Activated CD8-positive, alpha-beta memory T cell treated with anti-CD3 and anti-CD28 coated beads, Interleukin-2, amount 10 ng/mL, durations not matched to agents 7 days and 5 days (primary cell): ENCODE data around the gene MAGEF1. TPM values are rescaled to one million over a fixed set of nuclear protein-coding genes. Genes with fewer than 3 reads are reported as not detected.

Experiments used
- ATAC-seq: fragments of 150-1000 bp; cut with Tn5 transposase; one replicate; pipeline ENCODE4 v1.10.0; 2021; ENCODE audit warnings: moderate library complexity
- CTCF ChIA-PET: fragments of 350-600 bp; sonication (Branson Sonifier 250); formaldehyde crosslinking; loops from one replicate; lab custom pipeline; 2021; ENCODE audit warnings: antibody characterized with exemption; lab: Charles Lee
- DNase-seq: peaks from one replicate; pipeline ENCODE4 v3.0.0-alpha.2; 2020
- H3K27ac Mint-ChIP-seq: one replicate; pipeline ENCODE4 v1.8.0; 2021; ENCODE audit warnings: mild to moderate bottlenecking, mixed read lengths
- H3K27me3 Mint-ChIP-seq: one replicate; pipeline ENCODE4 v1.8.0; 2021; ENCODE audit warnings: mixed read lengths
- H3K36me3 Mint-ChIP-seq: one replicate; pipeline ENCODE4 v1.8.0; 2021; ENCODE audit warnings: mild to moderate bottlenecking, mixed read lengths
- H3K4me1 Mint-ChIP-seq: one replicate; pipeline ENCODE4 v1.8.0; 2021; ENCODE audit warnings: mixed read lengths
- H3K4me3 Mint-ChIP-seq: one replicate; pipeline ENCODE4 v1.8.0; 2021; ENCODE audit warnings: mild to moderate bottlenecking, moderate library complexity, mixed read lengths
- H3K9me3 Mint-ChIP-seq: one replicate; pipeline ENCODE4 v1.8.0; 2022; ENCODE audit warnings: low read depth, mixed read lengths
- total RNA-seq, 2 experiments: library from RNA; stranded (reverse); gene quantifications; one replicate each; pipeline ENCODE4 v1.2.3, GENCODE V29; 2021

The MAGEF1 gene
- total RNA-seq, 2 experiments from 2014 or later = 2.8 to 5.9 TPM

GRCh38 chr3:184750349-184751083 is 38.7 kb upstream of the MAGEF1 start:
- H3K4me1 Mint-ChIP-seq = peaks cover 10% of the 10 kb centered on the region

DNA sequence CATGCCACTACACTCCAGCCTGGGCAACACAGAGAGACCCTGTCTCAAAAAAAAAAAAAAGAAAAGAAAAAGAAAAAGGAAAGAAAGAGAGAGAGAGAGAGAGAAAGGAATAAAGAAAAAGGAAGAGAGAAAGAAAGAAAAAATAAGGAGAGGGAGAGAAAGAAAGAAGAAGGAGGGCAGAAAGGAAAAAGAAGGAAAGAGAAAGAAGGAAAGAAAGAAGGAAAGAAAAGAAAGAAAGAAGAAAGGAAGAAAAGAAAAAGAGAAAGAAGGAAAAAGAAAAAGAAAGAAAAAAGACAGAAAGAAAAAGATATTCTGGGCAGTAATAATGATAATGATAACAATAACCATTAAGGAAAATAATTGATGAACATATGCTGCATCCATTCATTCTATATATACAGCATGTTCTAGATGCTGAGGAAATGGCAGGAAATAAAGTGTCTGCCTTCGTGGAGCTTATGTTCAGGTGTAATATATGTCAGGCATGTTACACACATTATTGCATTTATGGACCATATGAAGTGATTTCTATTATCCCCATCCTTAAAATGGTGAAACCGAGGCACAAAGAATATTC is 37.4 kb upstream of the MAGEF1 start:
- no peak overlapping the region for H3K4me3 Mint-ChIP-seq
- H3K27me3 Mint-ChIP-seq = peaks cover 6% of the 10 kb centered on the region
- DNase-seq = no peak

More at GRCh38 chr3:184750349-184751083, 38.7 kb upstream of the MAGEF1 start:
- no peak overlapping the region for H3K27ac Mint-ChIP-seq
- ATAC-seq (no peak), DNase-seq (no peak)
- H3K27me3 Mint-ChIP-seq = peaks cover 4% of the 10 kb centered on the region
- no peak overlapping the region for H3K4me3 Mint-ChIP-seq
- H3K36me3 Mint-ChIP-seq = no peaks in the 10 kb centered on the region
- no peaks in the 10 kb centered on the region for H3K9me3 Mint-ChIP-seq
- CTCF ChIA-PET = interaction anchor here (2.5 kb wide), 1 partner anchor 189 kb away, joined by 11 read pairs; the partner anchor contains the start of gene EPHB3

GRCh38 chr3:184748219-184749135 is 36.6 kb upstream of the MAGEF1 start:
- CTCF ChIA-PET = interaction anchor here (1.0 to 2.3 kb wide), 2 partner anchors 30 to 187 kb away, joined by 3 to 12 read pairs; partner anchors contain the start of gene EPHB3
- Mint-ChIP-seq H3K27me3 (peaks cover 6% of the 10 kb centered on the region), H3K9me3 (no peaks in the 10 kb centered on the region), H3K27ac (no peak overlapping the region), H3K36me3 (no peaks in the 10 kb centered on the region), H3K4me1 (peaks cover 10% of the 10 kb centered on the region), H3K4me3 (no peak overlapping the region)
- ATAC-seq = peak; percentile 53
- DNase-seq = peak; percentile 42

More for the DNA sequence above, 37.4 kb upstream of the MAGEF1 start:
- CTCF ChIA-PET = interaction anchor here (1.0 to 2.3 kb wide), 2 partner anchors 29 to 188 kb away, joined by 3 to 12 read pairs; partner anchors contain the start of gene EPHB3
- ATAC-seq = no peak
- Mint-ChIP-seq H3K4me1 (peaks cover 10% of the 10 kb centered on the region), H3K36me3 (no peaks in the 10 kb centered on the region), H3K27ac (no peak overlapping the region), H3K9me3 (no peaks in the 10 kb centered on the region)

GRCh38 chr3:184746131-184747120 is 34.6 kb upstream of the MAGEF1 start:
- DNase-seq (no peak), ATAC-seq (no peak)
- H3K36me3 Mint-ChIP-seq = no peaks in the 10 kb centered on the region
- no peak overlapping the region for H3K27ac Mint-ChIP-seq
- no peaks in the 10 kb centered on the region for H3K9me3 Mint-ChIP-seq
- H3K4me3 Mint-ChIP-seq = no peak overlapping the region
- peaks cover 2% of the 10 kb centered on the region for H3K27me3 Mint-ChIP-seq
- CTCF ChIA-PET = no interaction called here
- peaks cover 10% of the 10 kb centered on the region for H3K4me1 Mint-ChIP-seq

DNA sequence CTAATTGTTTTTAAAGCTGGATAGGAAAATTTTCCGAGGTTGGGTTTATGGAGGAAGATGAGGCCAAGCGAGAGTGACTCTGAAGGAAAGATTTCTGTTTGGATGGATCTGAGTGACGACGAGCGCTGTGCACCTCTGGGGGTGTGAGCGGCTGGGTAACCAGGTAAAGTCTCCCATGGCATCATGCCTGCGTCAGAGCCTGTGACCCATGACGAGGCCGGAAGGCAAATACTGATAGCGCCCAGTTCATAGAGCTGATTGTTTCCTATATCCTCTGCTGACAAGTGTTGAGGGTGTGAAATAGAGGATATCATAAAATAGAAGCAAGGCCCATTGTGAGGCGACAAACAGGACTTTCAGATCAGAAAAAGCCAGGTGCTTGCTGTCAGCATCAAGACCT is 33.7 kb upstream of the MAGEF1 start:
- Mint-ChIP-seq H3K4me3 (no peak overlapping the region), H3K9me3 (no peaks in the 10 kb centered on the region), H3K36me3 (no peaks in the 10 kb centered on the region), H3K27me3 (peaks cover 2% of the 10 kb centered on the region), H3K27ac (no peak overlapping the region), H3K4me1 (peaks cover 12% of the 10 kb centered on the region)
- CTCF ChIA-PET = no interaction called here
- no peak for DNase-seq
- no peak for ATAC-seq

- Mint-ChIP-seq H3K27me3 (peaks cover 2% of the 10 kb centered on the region), H3K4me1 (peaks cover 12% of the 10 kb centered on the region), H3K36me3 (no peaks in the 10 kb centered on the region), H3K27ac (no peak overlapping the region), H3K4me3 (no peak overlapping the region), H3K9me3 (no peaks in the 10 kb centered on the region)
- CTCF ChIA-PET = interaction anchor here (0.7 to 1.2 kb wide), 3 partner anchors 16 to 32 kb away, joined by 3 read pairs; partner anchors contain the start of gene MAGEF1
- DNase-seq (no peak), ATAC-seq (no peak)
Observed at GRCh38 chr3:184743248-184743647, 31.4 kb upstream of the MAGEF1 start.

DNA sequence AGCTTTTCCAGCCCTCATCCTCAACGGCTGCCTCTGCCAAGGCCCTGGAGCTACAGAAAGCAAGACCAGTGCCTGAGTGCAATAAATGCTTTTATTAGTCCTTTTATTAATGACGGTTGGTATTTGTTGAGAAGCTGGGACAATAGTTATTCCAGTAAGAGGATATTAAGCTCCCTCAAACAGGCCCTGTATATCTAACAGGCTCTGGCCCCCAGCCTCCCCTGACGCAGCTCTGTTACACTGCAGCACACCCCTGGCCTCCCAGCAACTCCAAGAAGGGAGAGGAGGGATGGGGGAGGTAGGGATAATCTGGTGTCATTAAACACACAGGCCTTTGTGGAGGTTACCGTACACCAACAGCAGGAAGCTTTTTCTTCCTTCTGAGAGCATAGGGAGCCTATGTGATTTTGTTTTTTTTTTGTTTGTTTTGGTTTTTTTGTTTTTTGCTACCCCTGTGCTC is 30.8 kb upstream of the MAGEF1 start:
- Mint-ChIP-seq H3K27me3 (peaks cover 2% of the 10 kb centered on the region), H3K4me1 (peaks cover 7% of the 10 kb centered on the region), H3K9me3 (no peaks in the 10 kb centered on the region), H3K4me3 (no peak overlapping the region), H3K27ac (no peak overlapping the region), H3K36me3 (no peaks in the 10 kb centered on the region)
- DNase-seq (no peak), ATAC-seq (no peak)
- CTCF ChIA-PET = interaction anchor here (0.7 to 1.2 kb wide), 3 partner anchors 15 to 31 kb away, joined by 3 read pairs; partner anchors contain the start of gene MAGEF1

DNA sequence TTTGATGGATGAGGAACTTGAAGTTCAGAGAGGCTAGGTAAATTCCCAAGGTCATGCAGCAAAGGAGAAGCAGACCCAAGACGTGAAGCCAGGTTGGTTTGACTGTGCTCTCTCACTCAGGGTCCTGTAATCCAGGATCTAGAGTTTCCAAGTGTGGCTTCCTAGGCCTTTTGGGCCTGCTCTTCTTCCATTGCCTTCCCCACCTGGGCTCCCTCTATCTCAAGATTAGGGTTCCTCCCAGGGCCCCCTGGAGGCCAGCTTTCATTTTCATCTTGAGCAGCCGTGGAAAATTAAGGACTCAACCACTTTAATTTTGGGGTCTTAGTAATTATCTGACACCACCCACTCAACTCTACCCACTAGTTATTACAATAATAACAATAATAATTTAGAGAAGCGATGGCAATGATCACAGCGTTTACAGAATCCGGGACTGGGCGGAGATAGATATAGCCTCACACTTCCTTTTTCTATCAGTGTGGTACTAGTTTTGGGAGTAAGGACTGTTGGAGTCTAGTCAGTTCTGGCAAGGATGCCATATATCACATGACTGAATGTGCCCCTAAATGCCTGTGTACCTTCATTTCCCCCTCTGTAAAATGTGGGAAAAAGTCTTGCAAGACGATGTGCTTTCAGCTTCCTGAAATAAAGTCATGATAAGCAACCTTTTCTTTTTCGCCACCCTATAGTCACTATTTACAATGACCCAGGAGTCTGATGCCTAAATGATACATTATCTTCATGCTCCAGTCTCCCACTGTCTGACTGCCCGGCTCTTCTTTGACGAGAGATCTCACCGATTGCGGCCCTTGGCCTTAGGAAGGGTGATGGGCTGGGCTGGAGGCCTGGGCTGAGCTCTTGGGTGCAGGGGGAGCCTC is 30.2 kb upstream of the MAGEF1 start:
- Mint-ChIP-seq H3K9me3 (no peaks in the 10 kb centered on the region), H3K27me3 (peaks cover 4% of the 10 kb centered on the region), H3K27ac (no peak overlapping the region), H3K4me3 (no peak overlapping the region), H3K4me1 (peaks cover 7% of the 10 kb centered on the region), H3K36me3 (no peaks in the 10 kb centered on the region)
- DNase-seq (no peak), ATAC-seq (no peak)
- CTCF ChIA-PET = interaction anchor here (2.1 kb wide), 1 partner anchor 181 kb away, joined by 9 read pairs; the partner anchor contains the start of gene EPHB3

DNA sequence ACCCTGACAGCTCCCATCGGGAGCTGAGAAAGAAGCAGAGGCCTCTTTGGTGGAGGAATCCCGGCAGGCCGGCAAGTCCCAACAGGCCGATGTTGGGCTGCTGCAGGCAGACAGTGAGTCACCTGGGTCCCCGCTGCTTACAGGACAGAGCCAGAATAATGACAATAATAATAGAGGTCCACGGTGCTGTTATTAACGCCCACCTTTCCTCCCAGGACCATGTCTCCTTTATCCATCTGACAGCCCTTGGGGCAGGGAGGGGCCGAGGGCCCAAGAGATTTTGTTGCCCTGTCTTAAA is 29.3 kb upstream of the MAGEF1 start:
- ATAC-seq = no peak
- CTCF ChIA-PET = interaction anchor here (2.1 kb wide), 1 partner anchor 180 kb away, joined by 9 read pairs; the partner anchor contains the start of gene EPHB3

DNA sequence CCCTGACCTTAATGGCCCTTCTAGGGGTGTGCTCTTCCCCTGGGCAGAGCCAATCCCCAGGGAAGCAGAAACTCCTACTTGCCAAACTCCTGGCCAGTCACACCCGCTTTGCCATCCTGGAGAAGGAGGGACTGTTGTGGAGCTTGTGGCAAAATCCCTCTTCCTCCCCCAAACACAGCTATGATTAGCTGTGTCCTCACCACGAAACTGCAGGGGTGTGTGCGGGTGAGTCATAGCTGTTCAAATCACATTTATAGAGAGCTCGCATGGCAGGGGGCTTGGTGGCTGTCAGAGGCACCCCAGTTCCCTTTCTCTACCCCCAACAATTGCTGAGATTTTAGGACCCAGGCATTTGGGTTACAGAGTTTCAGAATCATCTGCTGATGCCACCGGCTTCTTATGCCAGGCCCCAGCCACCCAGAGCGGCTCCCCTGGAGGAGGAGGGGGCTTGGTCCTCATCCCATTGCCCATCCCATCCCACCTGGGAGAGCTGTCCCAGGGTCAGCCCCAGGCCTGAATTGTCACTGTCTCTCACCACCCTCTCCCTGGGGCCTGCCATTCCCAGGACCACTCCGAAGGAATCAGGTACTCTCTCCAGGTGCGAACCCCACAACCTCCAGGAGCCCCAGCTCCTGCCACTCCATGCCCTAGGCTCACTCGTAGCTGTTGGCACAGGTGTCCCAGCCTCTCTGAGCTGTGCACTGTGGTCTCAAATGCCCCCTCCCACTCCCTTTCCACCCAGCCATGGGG is 28.8 kb upstream of the MAGEF1 start:
- peaks cover 7% of the 10 kb centered on the region for H3K27me3 Mint-ChIP-seq
- peak; percentile 45 for DNase-seq
- CTCF ChIA-PET = interaction anchor here (0.9 to 2.1 kb wide), 2 partner anchors 17 to 179 kb away, joined by 4 to 9 read pairs; partner anchors contain the start of gene EPHB3

More for the DNA sequence above, 29.3 kb upstream of the MAGEF1 start:
- Mint-ChIP-seq H3K4me1 (peaks cover 7% of the 10 kb centered on the region), H3K36me3 (no peaks in the 10 kb centered on the region), H3K27me3 (peaks cover 7% of the 10 kb centered on the region), H3K4me3 (no peak overlapping the region), H3K27ac (no peak overlapping the region), H3K9me3 (no peaks in the 10 kb centered on the region)
- DNase-seq = no peak

More for the DNA sequence above, 28.8 kb upstream of the MAGEF1 start:
- H3K4me1 Mint-ChIP-seq = peaks cover 7% of the 10 kb centered on the region
- H3K4me3 Mint-ChIP-seq = no peak overlapping the region
- no peaks in the 10 kb centered on the region for H3K36me3 Mint-ChIP-seq
- H3K27ac Mint-ChIP-seq = no peak overlapping the region
- peak; percentile 49 for ATAC-seq
- H3K9me3 Mint-ChIP-seq = no peaks in the 10 kb centered on the region
